HG03064 (cell line): Measurements from ENCODE around the gene DYNLT2.
A peak's percentile ranks its signal among the peaks of the same experiment; 100 is the strongest.

Experiments used
- ATAC-seq: cut with Tn5 transposase; IDR thresholded peaks from one replicate; pipeline ENCODE4 v1.9.1; 2021; ENCODE audit warnings: low read depth; ENCODE audit not compliant: unreplicated experiment

DYNLT2 gene

DNA sequence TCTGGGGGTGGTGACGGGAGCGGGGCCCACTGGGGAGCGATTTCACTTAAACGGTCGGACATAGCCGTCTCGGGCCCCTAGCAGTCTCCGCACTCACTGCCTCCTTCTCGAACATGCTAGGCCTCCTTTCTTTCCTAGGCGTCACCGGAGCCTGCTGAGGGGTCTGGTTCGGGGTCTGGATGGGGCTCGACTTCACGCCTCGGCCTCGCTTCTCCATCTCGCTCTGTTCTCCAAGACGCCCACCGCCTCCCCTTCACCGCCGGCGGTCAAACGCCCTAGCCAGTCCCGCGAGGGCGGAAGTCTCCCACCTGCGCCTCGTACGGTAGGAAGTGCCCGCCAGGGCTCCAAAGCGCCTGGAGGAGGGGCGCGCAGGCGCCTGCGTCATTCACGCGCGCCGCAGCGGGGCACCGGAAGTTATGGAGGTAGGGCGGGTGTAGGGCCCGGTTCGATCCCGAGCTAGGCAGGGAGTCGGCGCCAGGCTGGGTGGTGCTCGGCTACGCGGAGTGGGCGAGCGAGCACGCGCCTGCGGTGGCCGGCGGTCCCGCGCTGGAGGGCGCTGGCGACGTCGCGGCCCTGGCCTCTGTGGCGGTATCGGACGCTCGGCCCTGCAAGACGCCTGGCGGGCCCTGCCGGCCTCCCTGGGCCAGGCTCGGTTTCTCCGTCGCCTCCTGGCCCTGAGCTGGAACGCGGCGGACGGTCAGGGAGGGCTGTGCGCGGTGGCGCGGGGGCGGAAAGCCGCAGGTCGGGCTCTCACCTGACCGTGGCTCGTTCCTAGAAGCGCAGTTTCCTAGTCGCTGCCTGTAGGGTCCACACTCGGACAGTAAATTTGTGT lies at the start of gene DYNLT2, which contains the start of gene ERMARD:
TSS of gene DYNLT2 (minus strand) at position 331 of the 832 bp plus-strand sequence. CDS start at position 217, 114 bp downstream.
TSS of gene ERMARD (plus strand) at position 381 of the 832 bp plus-strand sequence. CDS start at position 417, 36 bp downstream.
- peak; percentile 95 for ATAC-seq

- ATAC-seq: no peak
Observed at GRCh38 chr6:169800668-169801395, 49.5 kb upstream of the DYNLT2 start.

DNA sequence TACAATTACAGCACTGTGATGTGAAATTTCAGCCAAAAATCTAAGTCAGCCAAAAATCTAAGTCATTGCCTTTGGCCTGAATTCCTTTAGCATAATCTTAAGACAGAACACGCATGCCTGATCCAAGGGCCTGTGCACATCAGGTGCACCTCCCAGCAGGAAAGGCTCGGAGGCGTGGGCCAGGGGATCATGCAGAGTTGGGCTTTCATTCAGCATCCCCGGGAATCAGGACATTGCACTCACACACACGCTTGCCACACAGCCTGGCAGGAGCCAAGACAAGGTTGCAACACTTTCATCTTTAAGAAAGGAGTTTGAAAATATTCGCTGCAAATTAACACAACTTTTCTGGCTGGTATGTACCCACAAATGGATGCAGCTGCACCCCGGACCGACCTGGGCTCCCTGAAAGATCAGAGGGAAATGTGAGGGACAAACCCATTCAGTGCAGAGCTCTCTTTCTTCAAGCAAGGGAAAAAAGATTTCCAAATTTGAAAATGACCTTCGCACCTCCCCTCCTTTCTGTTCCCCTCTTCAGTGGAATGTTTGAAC lies 48.8 kb upstream of the DYNLT2 start:
- no peak for ATAC-seq

GRCh38 chr6:169799474-169799926 lies 48.1 kb upstream of the DYNLT2 start:
- ATAC-seq: no peak

GRCh38 chr6:169798764-169799473 lies 47.5 kb upstream of the DYNLT2 start:
- ATAC-seq: no peak

DNA sequence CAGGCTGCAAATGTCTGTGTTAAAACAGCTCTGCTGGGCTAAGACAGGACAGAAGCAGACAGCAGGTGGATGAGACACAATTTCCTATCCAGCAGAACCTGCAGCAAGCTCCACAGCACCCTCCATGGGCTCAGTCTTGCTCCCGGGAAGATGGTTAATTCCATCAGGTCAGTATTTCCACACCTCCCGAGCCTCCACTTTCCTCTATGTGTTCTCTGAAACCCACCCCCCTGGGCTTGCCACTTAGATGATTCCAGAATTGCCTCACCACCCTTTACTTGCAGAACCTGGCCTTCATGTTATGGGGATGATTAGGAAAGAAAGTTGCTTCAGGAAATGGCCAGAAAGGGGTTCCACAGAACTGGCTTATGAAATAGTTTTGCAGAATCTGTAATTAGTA lies 43.8 kb upstream of the DYNLT2 start:
- ATAC-seq: no peak

- ATAC-seq: no peak
Observed at GRCh38 chr6:169794317-169795055, 43.1 kb upstream of the DYNLT2 start.

DNA sequence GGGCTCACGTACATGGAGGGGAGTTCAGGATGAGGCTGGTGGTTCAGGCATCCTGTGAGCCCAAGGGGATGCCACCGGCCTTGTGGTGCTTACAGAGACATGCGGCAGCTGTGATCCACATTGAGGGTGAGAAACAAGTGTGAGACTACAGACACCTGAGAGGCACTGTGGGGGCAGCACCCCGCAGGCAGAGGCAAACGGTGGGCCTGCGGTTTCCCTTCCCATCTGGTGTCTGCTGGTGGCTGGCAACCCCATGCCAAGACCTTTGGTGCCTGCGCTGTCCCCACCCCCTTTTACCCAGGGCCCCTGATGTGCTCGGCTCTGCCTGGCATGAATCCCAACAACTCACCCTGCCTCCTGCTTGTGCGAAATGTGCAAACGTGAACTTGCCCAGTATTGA lies 42.0 kb upstream of the DYNLT2 start:
- no peak for ATAC-seq

DNA sequence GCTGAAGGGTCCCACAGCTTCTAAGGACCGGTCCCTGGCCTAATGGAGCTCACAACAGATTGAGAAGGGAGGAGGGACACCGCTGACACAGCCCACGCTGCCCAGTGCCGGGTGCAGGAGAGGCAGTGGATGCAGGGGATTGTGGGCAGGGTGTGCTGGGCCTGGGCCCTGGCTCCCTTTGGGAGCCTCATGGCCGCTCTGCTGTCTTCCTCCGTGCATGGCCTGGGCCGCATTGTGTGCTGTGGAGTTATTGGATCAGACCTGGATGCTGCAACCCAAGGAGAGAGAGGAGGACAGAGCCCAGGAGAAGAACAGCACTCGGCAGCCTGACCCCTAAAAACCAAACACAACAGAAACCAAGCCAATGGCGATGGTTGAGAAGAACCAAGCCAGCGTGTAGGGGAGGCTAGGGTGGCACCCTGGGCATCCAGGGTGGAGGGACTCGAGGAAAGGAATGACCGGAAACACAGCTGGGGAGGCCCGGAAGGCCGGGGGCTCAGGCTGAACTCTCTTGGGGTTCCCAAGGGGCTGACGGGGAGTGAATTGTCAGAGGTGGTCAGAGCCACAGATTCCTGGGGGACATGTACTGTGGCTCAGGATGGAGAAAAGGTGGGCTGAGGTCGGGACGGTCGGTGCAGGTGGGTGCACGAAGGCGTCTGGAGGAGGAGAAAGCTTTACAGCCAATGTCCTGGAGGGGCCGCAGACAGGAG lies 41.1 kb upstream of the DYNLT2 start:
- no peak for ATAC-seq

DNA sequence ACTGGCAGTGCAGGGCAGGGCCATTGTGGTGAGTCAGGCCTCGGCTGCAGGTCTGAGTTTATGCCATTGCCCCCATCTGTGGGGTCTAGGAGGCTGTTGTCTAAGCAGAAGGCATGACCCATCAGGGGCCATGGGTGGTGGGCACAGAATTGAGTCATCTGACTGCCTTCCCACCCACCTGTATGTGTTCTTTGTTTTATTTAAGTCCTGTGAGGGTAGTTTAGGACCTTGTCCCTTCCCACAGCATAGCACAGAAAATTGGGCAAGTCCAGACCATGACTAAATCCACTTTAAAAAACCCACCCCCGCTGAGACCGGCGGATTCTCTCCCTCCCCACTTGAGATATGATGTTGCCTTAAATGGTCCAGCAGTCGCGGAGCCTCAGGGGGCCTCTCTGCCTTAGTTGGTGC lies 40.4 kb upstream of the DYNLT2 start:
- ATAC-seq: no peak

DNA sequence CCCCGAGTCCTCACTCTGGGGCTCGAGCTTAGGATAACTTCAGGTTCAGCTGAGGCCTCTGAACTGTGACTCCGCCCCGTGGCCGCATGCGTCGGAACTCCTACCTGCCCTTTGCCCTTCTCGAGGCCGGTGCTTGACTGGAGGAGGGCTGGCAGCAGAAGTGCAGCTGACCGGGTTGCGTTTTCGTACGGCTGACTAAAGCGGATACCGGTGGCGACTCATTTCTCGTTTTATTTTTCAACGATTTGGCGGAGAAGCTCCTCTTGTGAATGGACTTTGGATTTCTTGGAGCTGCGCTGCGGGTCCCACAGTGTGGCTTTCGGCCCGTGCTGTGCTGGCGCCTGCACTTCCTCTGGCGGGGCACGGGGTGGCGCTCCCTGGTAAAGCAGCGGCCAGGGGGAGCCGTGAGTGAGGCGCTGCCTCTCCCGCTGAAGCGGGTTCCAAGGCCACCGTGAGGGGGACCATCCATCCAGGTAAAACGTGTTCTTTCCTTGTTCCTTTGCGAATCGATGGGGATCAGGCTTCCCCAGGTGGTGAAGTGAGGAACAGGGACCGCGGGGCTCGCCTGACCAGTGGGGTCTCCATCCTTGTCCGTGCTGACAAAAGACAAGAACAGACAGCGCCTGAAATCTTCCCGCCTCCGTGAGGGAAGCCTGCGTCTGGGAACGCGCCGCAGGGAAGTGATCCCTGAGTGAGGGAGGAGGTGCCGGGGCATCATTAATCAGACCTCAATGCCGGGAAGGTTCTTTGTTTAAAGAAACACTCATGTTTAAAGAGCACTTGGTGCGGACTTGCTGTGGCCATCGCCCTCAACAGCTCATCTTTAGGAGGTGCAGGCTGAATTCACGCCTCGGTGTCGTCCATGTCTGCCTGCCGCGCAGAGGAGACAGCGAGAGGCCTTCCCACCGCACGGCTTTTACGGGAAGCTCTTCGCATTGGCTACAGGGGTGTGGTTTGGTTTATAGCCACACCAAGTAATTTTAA lies 38.9 kb upstream of the DYNLT2 start:
- ATAC-seq: peak; percentile 97

DNA sequence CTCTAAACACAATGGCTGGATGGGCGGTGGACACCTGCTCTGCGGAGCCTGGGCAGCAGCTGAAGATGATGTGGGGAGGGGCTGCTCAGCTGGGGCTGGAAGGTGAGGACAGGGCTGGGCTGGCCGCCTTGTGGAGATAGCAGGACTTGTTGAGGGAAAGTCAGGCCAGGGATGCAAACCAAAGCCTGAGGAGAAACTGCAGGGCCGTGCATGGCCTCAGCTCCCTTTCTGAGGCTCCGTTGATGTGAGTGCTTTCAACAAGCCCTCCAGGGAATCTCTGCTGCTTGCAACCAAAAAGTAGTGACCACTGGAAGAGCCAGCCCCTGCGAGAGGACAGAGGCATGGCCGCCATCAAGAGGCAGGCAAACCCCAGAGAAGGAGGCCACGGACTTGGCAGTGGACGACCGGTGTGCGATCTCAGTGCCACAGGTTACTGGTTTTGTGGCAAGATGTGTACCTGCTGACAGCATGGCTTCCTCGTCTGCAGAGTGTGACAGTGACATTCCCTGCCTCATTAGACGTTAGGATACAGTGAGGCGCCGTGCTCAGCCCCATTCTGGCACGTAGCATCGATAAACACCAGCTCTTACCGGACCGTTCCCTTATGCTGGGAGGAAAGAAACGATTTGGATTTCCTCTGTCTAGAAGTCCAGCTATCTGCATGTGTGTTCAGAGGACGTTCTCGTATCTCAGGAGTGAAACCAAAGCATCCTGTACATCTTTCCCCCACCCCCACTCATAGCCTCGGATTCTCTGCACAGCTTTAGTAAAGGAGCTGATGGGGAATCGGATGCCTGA lies 38.0 kb upstream of the DYNLT2 start:
- no peak for ATAC-seq

- no peak for ATAC-seq
Observed at GRCh38 chr6:169788809-169789145, 37.4 kb upstream of the DYNLT2 start.

- no peak for ATAC-seq
Observed at GRCh38 chr6:169787797-169788196, 36.4 kb upstream of the DYNLT2 start.

- no peak for ATAC-seq
Observed at GRCh38 chr6:169786349-169786748, 35.0 kb upstream of the DYNLT2 start.

DNA sequence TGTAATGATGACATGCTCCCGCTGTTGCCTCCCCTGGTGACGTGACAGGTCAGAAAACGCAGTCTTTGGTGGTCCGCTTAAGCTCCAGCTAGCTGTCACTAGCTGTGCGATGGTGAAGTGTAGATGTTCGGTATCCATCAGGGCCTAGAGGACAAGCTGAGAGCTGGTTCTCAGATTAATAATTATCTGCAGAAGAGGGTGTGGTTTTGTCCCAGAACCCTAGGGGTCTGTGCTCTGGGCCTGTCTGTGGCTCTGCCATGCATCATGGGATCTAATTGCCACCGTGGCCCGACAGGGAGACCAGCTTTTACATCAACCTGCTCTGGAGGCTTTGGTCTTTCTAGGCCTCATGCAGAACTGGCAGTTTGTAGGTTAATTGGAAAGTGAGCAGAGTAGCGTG lies 34.2 kb upstream of the DYNLT2 start:
- ATAC-seq: no peak

DNA sequence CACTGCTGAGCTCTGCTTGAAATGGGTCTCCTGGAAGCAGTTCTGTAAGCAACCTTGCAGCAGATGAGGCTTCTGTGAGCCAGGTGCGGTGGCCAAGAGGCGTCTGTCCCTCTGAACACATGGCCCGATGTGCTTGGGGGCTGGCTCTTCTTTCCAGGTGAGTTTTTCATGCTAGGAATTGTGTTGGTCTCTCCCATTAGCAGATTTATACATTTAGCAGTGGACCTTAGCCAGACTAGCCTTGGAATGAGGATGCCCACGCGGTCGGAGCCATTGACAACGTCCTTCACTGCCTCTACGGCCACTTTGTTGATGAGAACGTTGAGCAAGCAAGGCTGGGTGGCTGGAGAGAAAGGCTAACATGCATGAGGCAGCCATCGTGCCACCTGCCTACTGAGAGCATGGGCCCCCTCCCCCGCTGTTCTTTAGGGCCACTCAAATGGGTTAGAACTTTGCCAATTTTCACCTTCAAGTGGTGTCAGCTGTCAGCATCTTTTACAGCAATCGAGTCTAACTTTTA lies 33.5 kb upstream of the DYNLT2 start:
- no peak for ATAC-seq
